Raji (cell line): ENCODE results near the gene LMNB1.

Source experiments
- POLR2A ChIP-seq: IDR thresholded peaks from 2 replicates; pipeline ENCODE4 v1.6.1; 2011; ENCODE audit warnings: low read depth, low read length, control low read depth; ENCODE audit not compliant: insufficient read depth

LMNB1 gene

DNA sequence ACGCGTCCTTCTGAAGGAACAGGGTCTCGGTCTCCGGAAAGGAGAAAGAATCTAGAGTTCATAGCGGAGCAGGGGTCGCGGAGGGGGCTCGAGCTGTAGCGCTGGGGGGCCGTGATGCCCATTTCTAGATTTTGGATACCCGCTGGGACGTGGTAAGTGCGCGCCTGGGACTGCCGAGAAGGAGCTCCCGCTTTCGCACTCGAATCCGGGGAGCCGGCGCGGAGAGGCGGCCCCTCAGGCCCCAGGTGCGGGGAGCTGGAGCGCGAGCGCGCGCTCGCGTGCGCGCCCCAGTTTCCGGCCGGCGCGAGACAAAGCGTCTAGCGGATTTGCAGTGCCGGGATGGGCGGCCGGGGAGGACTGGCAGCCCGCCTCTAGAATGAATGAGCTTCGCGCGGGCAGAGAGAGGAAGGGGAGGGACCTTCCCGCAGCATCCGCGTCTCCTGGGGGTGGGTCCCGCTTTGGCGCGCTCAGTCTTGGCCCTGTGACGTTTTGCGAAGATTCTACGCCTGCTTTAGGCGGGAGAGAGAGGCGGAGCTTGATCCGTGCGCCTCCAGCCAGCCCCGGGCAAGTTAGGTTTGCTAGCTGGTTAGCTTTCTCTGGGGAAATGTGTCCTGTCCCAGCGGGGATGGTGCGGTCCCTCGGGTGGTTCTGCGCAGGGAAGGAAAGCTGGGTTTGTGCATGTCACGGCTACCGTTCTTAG is 1.2 kb downstream of the LMNB1 start:
- TF ChIP-seq POLR2A: peak; percentile 65

- TF ChIP-seq POLR2A: no peak
Measured at GRCh38 chr5:126778675-126779403, 1.9 kb downstream of the LMNB1 start.

GRCh38 chr5:126780165-126780827 is 3.4 kb downstream of the LMNB1 start:
- no peak for TF ChIP-seq POLR2A

DNA sequence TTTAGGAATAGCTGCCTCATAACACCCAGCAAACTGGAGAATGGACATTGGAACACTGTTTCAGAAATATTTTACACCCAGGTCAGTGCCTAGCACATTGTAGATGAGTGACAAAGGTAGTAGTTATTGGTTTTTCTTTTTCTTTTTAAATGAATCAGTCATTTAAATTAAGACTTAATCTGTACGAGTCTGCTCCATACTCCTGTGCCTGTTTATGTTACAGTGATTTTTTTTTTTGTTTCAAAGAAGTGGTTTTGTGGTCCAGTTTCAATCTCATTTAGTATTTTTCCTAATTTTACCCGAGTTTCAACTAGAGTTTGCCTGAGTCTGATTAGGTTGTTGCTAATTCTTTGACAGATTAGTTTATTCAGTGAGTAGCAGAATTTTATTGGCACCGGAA is 16.2 kb downstream of the LMNB1 start:
- TF ChIP-seq POLR2A: no peak

GRCh38 chr5:126794157-126794828 is 17.4 kb downstream of the LMNB1 start:
- no peak for TF ChIP-seq POLR2A

GRCh38 chr5:126799780-126800179 is 22.8 kb downstream of the LMNB1 start:
- TF ChIP-seq POLR2A: no peak

- TF ChIP-seq POLR2A: no peak
Measured at GRCh38 chr5:126801174-126801991, 24.4 kb downstream of the LMNB1 start.

- no peak for TF ChIP-seq POLR2A
Measured at GRCh38 chr5:126801992-126802294, 25.0 kb downstream of the LMNB1 start.

GRCh38 chr5:126805063-126805462 is 28.1 kb downstream of the LMNB1 start:
- TF ChIP-seq POLR2A: no peak

DNA sequence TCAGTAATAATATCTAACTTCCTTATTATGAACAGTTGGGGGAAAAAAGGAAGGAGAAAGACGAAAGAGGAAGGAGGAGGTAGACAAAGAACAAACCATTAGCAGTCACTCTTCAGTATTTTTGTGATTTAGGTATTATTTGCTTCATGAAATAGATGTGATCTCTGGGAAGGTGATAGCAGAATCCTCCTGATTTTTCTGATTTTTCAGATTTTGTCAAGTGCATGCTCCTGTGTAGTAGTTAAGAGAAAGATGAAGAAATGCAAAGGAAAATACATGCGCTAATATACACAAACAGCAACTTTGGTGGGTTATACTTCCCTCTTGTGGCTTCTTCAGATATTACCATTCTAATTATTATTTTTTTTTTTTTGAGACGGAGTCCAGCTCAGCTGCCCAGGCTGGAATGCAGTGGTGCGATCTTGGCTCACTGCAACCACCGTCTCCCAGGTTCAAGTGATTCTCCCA is 31.6 kb downstream of the LMNB1 start:
- TF ChIP-seq POLR2A: no peak

DNA sequence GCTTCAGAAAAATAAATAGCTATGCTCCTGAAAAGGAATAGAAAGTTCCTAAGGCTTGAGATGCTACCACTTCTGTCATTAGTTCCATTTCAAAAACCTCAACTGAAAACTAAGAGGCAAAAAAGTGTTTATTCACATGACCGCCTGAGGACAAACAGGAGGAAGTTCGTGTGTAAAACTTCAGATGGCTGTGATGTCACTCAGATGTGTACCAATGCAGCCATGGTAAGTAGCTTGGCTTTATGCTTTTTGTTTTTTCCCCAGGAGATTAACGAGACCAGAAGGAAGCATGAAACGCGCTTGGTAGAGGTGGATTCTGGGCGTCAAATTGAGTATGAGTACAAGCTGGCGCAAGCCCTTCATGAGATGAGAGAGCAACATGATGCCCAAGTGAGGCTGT is 33.0 kb downstream of the LMNB1 start:
- TF ChIP-seq POLR2A: no peak

GRCh38 chr5:126810596-126811380 is 33.9 kb downstream of the LMNB1 start:
- TF ChIP-seq POLR2A: no peak

- TF ChIP-seq POLR2A: no peak
Measured at GRCh38 chr5:126811515-126812198, 34.7 kb downstream of the LMNB1 start.
